HG03520 (cell line): ENCODE results near the gene TTBK2.
"Not testable (repeated sequence)": the region's sequence is repeated elsewhere in the genome, so short reads cannot be mapped to it uniquely, and the experiment has no call there.

Source experiments
- ATAC-seq: cut with Tn5 transposase; IDR thresholded peaks from one replicate; pipeline ENCODE4 v1.9.1; 2021; ENCODE audit warnings: mild to moderate bottlenecking, moderate library complexity; ENCODE audit not compliant: unreplicated experiment

TTBK2 gene

GRCh38 chr15:42911058-42911592 is 9.5 kb downstream of the TTBK2 start:
- no peak for ATAC-seq

- ATAC-seq = no peak
These were observed 12.0 kb downstream of the TTBK2 start for GRCh38 chr15:42908538-42908937.

GRCh38 chr15:42903388-42904324 is 16.9 kb downstream of the TTBK2 start:
- ATAC-seq = no peak

- ATAC-seq = not testable (repeated sequence)
These were observed 26.7 kb downstream of the TTBK2 start for GRCh38 chr15:42893911-42894310.

GRCh38 chr15:42891569-42891968 is 29.0 kb downstream of the TTBK2 start:
- no peak for ATAC-seq

- ATAC-seq = no peak
These were observed 30.2 kb downstream of the TTBK2 start for GRCh38 chr15:42890161-42890913.

- not testable (repeated sequence) for ATAC-seq
These were observed 33.2 kb downstream of the TTBK2 start for GRCh38 chr15:42887384-42887783.

GRCh38 chr15:42880121-42880520 is 40.5 kb downstream of the TTBK2 start:
- no peak for ATAC-seq

GRCh38 chr15:42879443-42879842 is 41.1 kb downstream of the TTBK2 start:
- ATAC-seq = no peak

- ATAC-seq = no peak
These were observed 44.4 kb downstream of the TTBK2 start for GRCh38 chr15:42876224-42876623.

- no peak for ATAC-seq
These were observed 51.9 kb downstream of the TTBK2 start for GRCh38 chr15:42868683-42869082.

- no peak for ATAC-seq
These were observed 56.9 kb downstream of the TTBK2 start for GRCh38 chr15:42863572-42864239.

- ATAC-seq = no peak
These were observed 61.4 kb downstream of the TTBK2 start for GRCh38 chr15:42858999-42859789.

GRCh38 chr15:42858540-42858939 is 62.0 kb downstream of the TTBK2 start:
- ATAC-seq = no peak

- no peak for ATAC-seq
These were observed 66.0 kb downstream of the TTBK2 start for GRCh38 chr15:42854576-42854975.

GRCh38 chr15:42849836-42850235 is 70.7 kb downstream of the TTBK2 start:
- no peak for ATAC-seq

GRCh38 chr15:42848846-42849245 is 71.7 kb downstream of the TTBK2 start:
- no peak for ATAC-seq

GRCh38 chr15:42846647-42847046 is 73.9 kb downstream of the TTBK2 start:
- ATAC-seq = no peak

GRCh38 chr15:42845581-42845980 is 75.0 kb downstream of the TTBK2 start:
- no peak for ATAC-seq

- ATAC-seq = no peak
These were observed 76.9 kb downstream of the TTBK2 start for GRCh38 chr15:42843699-42844098.
